Right hindlimb (tissue), 1 donor: Measurements from ENCODE around the gene ARPC2.
"Not testable (repeated sequence)": the region's sequence is repeated elsewhere in the genome, so short reads cannot be mapped to it uniquely, and the experiment has no call there.

Experiments
- DNase-seq: peaks from one replicate; pipeline ENCODE4 v3.0.0-alpha.2; 2018

The ARPC2 gene

GRCh38 chr2:218271865-218272530, 55.0 kb downstream of the ARPC2 start:
- no peak for DNase-seq

GRCh38 chr2:218272531-218273212, 55.7 kb downstream of the ARPC2 start:
- peak; percentile 84 for DNase-seq

GRCh38 chr2:218273214-218273907, 56.4 kb downstream of the ARPC2 start:
- DNase-seq: not testable (repeated sequence)

- no peak for DNase-seq
These were observed 56.9 kb downstream of the ARPC2 start for GRCh38 chr2:218273908-218274249.

- no peak for DNase-seq
These were observed 57.6 kb downstream of the ARPC2 start for GRCh38 chr2:218274586-218274985.

- DNase-seq: no peak
These were observed 58.5 kb downstream of the ARPC2 start for GRCh38 chr2:218275371-218276072.

- DNase-seq: no peak
These were observed 60.2 kb downstream of the ARPC2 start for GRCh38 chr2:218276986-218277755.

- no peak for DNase-seq
These were observed 60.9 kb downstream of the ARPC2 start for GRCh38 chr2:218277921-218278320.

GRCh38 chr2:218278531-218279360, 61.8 kb downstream of the ARPC2 start:
- DNase-seq: no peak

- DNase-seq: no peak
These were observed 63.4 kb downstream of the ARPC2 start for GRCh38 chr2:218280260-218280870.

GRCh38 chr2:218281449-218281848, 64.5 kb downstream of the ARPC2 start:
- DNase-seq: no peak

GRCh38 chr2:218282173-218282991, 65.4 kb downstream of the ARPC2 start:
- peak; percentile 63 for DNase-seq

- no peak for DNase-seq
These were observed 67.3 kb downstream of the ARPC2 start for GRCh38 chr2:218284106-218284811.

- DNase-seq: peak; percentile 51
These were observed 68.6 kb downstream of the ARPC2 start for GRCh38 chr2:218285604-218286003.

GRCh38 chr2:218286570-218287459, 69.8 kb downstream of the ARPC2 start:
- DNase-seq: peak; percentile 95

- no peak for DNase-seq
These were observed 72.8 kb downstream of the ARPC2 start for GRCh38 chr2:218289639-218290315.

GRCh38 chr2:218290316-218291261, 73.6 kb downstream of the ARPC2 start:
- DNase-seq: no peak
